SK-N-MC (cell line): ENCODE data around the gene MRPL43.
"Not testable (repeated sequence)": the region's sequence is repeated elsewhere in the genome, so short reads cannot be mapped to it uniquely, and the experiment has no call there.

ENCODE experiments used
- DNase-seq: peaks from one replicate; pipeline ENCODE4 v3.0.0-alpha.2; 2011; ENCODE audit warnings: low read depth, low spot score
- H3K27ac ChIP-seq: fragments of 200-600 bp; sonication (generic); 2 replicates; pipeline ENCODE4 v1.5.1; 2016; ENCODE audit warnings: mixed run types
- H3K36me3 ChIP-seq: fragments of 200-600 bp; sonication (generic); 2 replicates; pipeline ENCODE4 v1.6.1; 2017; ENCODE audit warnings: antibody characterized with exemption, low read length, mixed read lengths; ENCODE audit not compliant: insufficient read depth
- H3K4me3 ChIP-seq: fragments of 200-600 bp; sonication (generic); 2 replicates; pipeline ENCODE4 v1.5.1; 2016
- H3K9ac ChIP-seq: fragments of 200-600 bp; sonication (generic); 2 replicates; pipeline ENCODE4 v1.8.0; 2017; ENCODE audit warnings: mixed run types, mixed read lengths; ENCODE audit not compliant: insufficient read length
- H3K9me3 ChIP-seq: fragments of 200-600 bp; sonication (generic); 2 replicates; pipeline ENCODE4 v1.6.1; 2017; ENCODE audit warnings: low read depth, mild to moderate bottlenecking, antibody characterized with exemption, low read length, moderate library complexity, mixed read lengths
- EZH2 ChIP-seq: fragments of 200-600 bp; sonication (generic); IDR thresholded peaks from one replicate; pipeline ENCODE4 v1.6.1; 2017; ENCODE audit warnings: antibody characterized with exemption
- FOXP2 ChIP-seq: optimal IDR thresholded peaks from 2 replicates; pipeline ENCODE3; 2011; ENCODE audit warnings: mild to moderate bottlenecking, moderate library complexity; ENCODE audit not compliant: insufficient read depth; ENCODE audit errors: extremely low read length, control extremely low read depth
- POLR2AphosphoS5 ChIP-seq: IDR thresholded peaks from 2 replicates; pipeline ENCODE4 v1.6.1; 2012; ENCODE audit warnings: mild to moderate bottlenecking, low read depth, low read length, borderline replicate concordance

The MRPL43 gene

DNA sequence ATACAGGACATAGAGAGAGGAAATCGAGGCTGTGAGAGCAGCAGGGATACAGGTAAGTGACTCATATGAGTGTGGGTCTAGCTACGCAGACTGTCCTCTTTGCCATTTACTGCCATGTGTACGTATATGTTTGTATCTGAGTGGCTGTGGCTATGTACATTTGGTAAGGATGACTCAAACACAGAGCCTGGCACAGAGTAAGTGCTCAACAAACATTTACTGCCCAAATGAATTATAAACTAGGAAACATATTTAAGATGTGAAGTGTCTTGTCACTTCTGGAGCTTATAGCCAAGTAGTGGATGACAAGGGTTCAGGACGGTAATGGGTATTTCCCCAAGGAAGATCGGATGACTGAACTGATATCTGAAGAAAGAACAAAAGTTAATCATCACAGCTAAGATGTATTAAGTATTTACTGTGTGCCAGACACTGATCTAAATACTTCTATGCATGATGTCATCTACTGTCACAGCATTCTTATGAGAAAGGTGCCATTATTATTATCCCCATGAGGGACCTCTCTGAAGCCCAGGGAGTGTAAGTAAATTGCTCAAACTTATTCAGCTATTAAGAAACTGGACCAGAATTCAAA, 6.0 kb downstream of the MRPL43 start:
- DNase-seq: no peak
- H3K4me3 ChIP-seq: no peak overlapping the region
- H3K36me3 ChIP-seq: 0 out of 2 replicates have a peak, but pooled peaks cover 3% of the 10 kb centered on the region
- H3K9me3 ChIP-seq: no peaks in the 10 kb centered on the region
- H3K9ac ChIP-seq: no peak overlapping the region
- TF ChIP-seq FOXP2 (no peak), POLR2AphosphoS5 (no peak), EZH2 (no peak)
- no peak overlapping the region for H3K27ac ChIP-seq

DNA sequence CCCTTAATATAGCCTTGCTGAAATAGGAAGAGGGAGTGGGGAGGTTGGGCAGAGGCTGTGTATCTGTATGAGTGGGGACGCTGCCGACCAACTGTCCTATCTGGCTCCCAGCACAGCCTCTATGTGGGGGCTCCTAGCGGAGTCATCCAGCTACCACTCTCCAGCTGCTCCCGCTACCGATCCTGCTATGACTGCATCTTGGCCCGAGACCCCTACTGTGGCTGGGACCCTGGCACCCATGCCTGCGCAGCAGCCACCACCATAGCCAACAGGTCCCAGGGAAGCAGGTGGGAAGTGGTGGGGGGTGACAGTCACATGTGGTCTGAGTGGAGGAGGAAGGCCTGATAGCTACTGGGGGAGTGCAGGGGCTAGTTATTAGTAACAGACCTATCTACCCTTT, 6.6 kb downstream of the MRPL43 start:
- Histone ChIP-seq H3K9me3 (no peaks in the 10 kb centered on the region), H3K9ac (no peak overlapping the region), H3K4me3 (no peak overlapping the region), H3K36me3 (no peaks in the 10 kb centered on the region), H3K27ac (no peak overlapping the region)
- no peak for TF ChIP-seq FOXP2
- no peak for TF ChIP-seq EZH2
- no peak for TF ChIP-seq POLR2AphosphoS5
- DNase-seq: no peak

- Histone ChIP-seq H3K9me3 (no peaks in the 10 kb centered on the region), H3K27ac (no peak overlapping the region), H3K36me3 (no peaks in the 10 kb centered on the region), H3K9ac (no peak overlapping the region), H3K4me3 (no peak overlapping the region)
- TF ChIP-seq FOXP2 (no peak), EZH2 (no peak), POLR2AphosphoS5 (no peak)
- no peak for DNase-seq
These were observed 7.0 kb downstream of the MRPL43 start for GRCh38 chr10:100980311-100980710.

- Histone ChIP-seq H3K9ac (no peak overlapping the region), H3K4me3 (no peak overlapping the region), H3K27ac (no peak overlapping the region), H3K9me3 (no peaks in the 10 kb centered on the region), H3K36me3 (no peaks in the 10 kb centered on the region)
- TF ChIP-seq POLR2AphosphoS5 (no peak), FOXP2 (no peak), EZH2 (no peak)
- no peak for DNase-seq
These were observed 7.5 kb downstream of the MRPL43 start for GRCh38 chr10:100979791-100980272.

DNA sequence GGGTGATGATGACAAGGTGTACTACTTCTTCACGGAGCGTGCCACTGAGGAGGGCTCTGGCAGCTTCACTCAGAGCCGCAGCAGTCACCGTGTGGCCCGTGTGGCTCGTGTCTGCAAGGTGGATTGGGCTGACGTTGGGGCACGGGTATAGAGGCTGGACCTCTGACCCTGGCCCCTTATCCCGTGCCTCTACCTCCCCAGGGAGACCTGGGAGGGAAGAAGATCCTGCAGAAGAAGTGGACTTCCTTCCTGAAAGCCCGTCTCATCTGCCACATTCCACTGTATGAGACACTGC, 8.4 kb downstream of the MRPL43 start:
- no peaks in the 10 kb centered on the region for H3K9me3 ChIP-seq
- no peak for DNase-seq

DNA sequence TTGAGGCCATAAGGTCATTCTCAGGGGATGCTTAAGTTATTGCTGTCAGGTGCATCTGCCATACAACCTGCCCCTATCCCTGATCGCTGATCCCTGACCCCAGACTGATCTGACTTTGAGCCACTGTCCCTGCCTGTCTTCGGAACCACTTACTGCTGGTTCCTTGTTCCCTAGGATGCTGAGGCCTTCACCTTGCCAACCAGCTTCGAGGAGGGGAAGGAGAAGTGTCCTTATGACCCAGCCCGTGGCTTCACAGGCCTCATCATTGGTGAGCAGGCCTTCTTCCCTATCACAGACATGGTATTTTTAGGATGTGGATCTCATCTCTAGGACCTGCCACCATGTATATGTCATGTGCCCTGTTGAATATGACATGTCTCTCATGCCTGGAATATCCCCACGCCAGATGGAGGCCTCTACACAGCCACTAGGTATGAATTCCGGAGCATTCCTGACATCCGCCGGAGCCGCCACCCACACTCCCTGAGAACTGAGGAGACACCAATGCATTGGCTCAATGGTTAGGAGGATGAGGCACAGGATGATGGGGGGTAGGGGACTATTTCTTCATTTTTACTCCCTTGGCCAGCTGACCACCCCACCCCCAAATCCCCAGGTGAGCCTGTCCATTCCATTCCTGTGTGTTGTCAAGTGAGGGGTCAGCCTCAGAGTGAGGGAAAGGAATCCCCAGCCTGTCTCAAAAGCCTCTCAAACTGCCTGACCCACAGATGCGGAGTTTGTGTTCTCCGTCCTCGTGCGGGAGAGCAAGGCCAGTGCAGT, 9.0 kb downstream of the MRPL43 start:
- TF ChIP-seq POLR2AphosphoS5: no peak
- TF ChIP-seq FOXP2: no peak
- TF ChIP-seq EZH2: no peak
- Histone ChIP-seq H3K9me3 (no peaks in the 10 kb centered on the region), H3K27ac (no peak overlapping the region), H3K36me3 (no peaks in the 10 kb centered on the region), H3K9ac (no peak overlapping the region), H3K4me3 (no peak overlapping the region)
- no peak for DNase-seq

More for the DNA sequence above, 8.4 kb downstream of the MRPL43 start:
- Histone ChIP-seq H3K36me3 (no peaks in the 10 kb centered on the region), H3K4me3 (no peak overlapping the region), H3K9ac (no peak overlapping the region), H3K27ac (no peak overlapping the region)
- no peak for TF ChIP-seq POLR2AphosphoS5
- no peak for TF ChIP-seq EZH2
- no peak for TF ChIP-seq FOXP2

DNA sequence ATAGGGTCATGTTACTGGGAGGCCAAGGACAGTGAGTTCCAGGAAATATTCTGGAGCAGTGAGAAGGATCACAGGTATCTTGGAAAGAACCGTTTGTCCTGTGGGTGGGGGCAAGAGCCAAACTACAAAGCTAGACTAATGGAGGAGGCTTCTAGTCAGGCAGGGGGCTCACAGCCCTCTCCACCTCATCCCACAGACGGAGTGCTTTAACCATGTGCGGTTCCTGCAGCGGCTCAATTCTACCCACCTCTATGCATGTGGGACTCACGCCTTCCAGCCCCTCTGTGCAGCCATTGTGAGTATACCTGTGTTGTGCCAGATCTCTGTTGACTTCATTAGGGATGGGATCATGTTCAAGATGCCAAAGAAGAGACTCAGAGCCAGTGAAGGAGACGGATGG, 9.9 kb downstream of the MRPL43 start:
- TF ChIP-seq EZH2: no peak
- TF ChIP-seq FOXP2: no peak
- TF ChIP-seq POLR2AphosphoS5: no peak
- Histone ChIP-seq H3K36me3 (no peaks in the 10 kb centered on the region), H3K9me3 (no peaks in the 10 kb centered on the region), H3K27ac (no peak overlapping the region), H3K9ac (no peak overlapping the region), H3K4me3 (no peak overlapping the region)
- no peak for DNase-seq

DNA sequence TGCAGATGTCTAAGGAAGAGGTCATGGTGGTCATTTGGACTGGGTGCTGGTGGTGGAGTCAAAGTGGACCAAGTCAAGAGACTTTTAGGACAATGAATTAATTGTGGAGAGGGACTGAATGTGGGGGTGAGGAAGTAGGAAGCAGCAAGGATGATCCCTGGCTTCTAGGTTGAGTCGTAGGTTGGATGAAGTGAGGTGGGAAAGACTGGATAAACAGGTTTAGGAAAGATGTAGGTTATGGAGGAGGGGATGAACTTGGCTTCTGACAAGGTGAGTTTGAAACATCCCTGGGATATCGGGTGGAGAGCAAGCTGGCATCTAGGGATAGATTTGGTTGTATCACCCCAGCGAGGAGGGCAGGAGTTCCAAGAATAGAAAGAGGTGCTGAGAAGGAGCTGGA, 10.4 kb downstream of the MRPL43 start:
- H3K9me3 ChIP-seq: no peaks in the 10 kb centered on the region
- no peak for TF ChIP-seq FOXP2
- TF ChIP-seq EZH2: no peak
- no peak for TF ChIP-seq POLR2AphosphoS5

GRCh38 chr10:100975397-100975796, 11.9 kb downstream of the MRPL43 start:
- not testable (repeated sequence) for DNase-seq, H3K4me3 ChIP-seq, H3K36me3 ChIP-seq, H3K9me3 ChIP-seq, H3K9ac ChIP-seq, H3K27ac ChIP-seq

More for the DNA sequence above, 10.4 kb downstream of the MRPL43 start:
- DNase-seq: no peak
- H3K9ac ChIP-seq: no peak overlapping the region
- H3K36me3 ChIP-seq: no peaks in the 10 kb centered on the region
- H3K27ac ChIP-seq: no peak overlapping the region
- no peak overlapping the region for H3K4me3 ChIP-seq
